Activated T-cell treated with anti-CD3 and anti-CD28 coated beads for 1 hour (primary cell): Measurements from ENCODE around the gene LBH.

Experiments
- DNase-seq: peaks from one replicate; pipeline ENCODE4 v3.0.0-alpha.2; 2020; ENCODE audit warnings: low read depth

Gene LBH

DNA sequence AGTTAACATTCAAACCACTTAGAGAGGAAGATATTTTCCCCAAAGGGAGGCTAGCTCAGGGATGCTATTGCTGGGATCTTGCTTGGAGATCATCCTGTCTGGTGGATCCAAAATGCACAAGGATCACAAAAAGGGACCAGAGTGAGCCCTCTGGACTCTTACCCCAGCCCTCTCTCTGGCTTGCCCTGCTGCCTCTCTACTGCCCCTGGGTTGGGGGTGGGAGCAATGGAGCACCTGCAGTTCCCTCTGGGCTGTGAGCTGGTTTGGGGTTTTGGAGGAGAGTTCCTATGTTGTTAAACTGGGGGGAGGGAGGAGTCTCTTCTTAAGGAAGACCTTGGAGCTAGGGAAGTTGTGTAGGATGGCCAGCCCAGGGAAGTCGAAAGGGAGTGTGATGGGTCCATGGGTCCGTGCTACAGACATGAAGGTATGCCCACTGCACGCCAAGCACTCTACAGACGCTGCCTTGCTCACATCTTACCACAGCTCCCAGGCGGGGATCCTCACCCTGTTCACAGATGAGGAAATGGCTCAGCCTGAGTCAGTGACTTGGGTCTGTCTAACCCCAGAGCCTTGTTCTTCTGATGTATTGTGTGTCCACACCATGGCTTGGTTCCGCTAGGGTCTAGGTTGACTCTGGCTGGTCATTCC lies 3.8 kb downstream of the LBH start:
- peak; percentile 54 for DNase-seq

GRCh38 chr2:30235859-30236535 lies 4.7 kb downstream of the LBH start:
- no peak for DNase-seq

DNA sequence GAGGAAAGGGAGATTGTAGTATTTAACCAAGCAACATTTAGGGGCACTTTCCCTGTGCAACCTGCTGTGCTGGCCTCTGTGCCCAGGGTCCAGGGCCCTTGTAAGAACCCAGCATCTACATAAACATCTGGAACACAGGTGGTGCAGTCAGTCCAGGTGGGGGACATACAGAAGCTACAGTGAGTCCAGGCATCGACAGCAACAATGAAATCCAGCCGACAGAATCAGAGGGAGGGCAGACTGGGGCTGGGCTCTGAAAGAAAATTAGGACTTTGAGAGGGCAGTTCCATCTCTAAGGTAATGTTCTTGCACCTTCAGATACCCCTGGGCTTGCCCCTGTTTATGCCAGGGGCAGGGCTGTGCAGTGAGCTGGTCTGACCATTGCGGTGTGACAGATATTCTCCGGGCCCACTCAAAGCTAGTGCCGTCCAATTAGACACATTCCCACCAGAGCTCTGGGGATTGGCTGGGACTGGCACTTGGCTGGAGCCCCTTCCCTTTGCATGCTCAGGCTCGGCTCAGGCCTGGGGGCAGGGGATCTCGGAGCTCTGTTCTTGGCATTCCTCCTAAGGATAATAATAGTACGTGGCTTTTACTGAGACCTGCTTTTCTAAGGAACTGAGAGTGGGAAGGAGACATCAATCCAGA lies 5.4 kb downstream of the LBH start:
- DNase-seq, result no peak

GRCh38 chr2:30237239-30237965 lies 6.1 kb downstream of the LBH start:
- DNase-seq, result no peak

- DNase-seq, result no peak
Measured at GRCh38 chr2:30237966-30238800, 6.8 kb downstream of the LBH start.

DNA sequence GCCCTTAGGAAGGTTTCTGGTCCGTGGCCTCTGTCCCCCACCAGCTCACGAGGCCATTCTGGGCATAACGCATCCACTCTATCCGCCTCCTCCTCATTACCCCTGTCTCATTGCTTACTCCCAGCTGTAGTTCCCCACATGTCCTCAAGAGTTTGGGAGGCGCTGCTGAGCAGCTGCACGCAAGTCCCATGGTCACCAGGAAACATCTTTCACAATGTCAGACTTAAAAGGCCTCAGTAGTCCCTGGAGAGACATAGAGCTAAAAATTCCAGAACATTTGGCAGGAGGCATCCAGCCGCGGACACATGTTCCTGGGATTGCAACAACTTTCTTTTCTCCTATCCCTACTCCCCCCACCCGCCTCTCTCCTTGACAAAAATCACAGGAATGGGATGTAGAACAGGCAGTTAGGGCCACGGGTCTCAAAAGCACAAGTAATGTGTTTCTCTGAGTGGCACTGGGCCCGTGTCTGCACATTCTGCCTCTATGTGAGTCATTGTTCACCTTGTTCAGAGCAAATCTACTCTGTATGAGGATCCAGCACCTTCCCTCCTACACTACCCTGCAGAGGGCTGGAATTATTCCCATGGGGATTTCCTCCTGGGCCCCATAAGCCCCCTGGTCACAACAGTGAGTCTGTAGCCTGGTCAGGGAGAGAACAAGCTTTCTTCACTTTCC lies 8.1 kb downstream of the LBH start:
- DNase-seq, result peak; percentile 52

GRCh38 chr2:30239986-30240752 lies 8.8 kb downstream of the LBH start:
- no peak for DNase-seq

- DNase-seq, result no peak
Measured at GRCh38 chr2:30243231-30243630, 11.9 kb downstream of the LBH start.

- no peak for DNase-seq
Measured at GRCh38 chr2:30245364-30245763, 14.0 kb downstream of the LBH start.

GRCh38 chr2:30248791-30249190 lies 17.5 kb downstream of the LBH start:
- DNase-seq, result no peak

DNA sequence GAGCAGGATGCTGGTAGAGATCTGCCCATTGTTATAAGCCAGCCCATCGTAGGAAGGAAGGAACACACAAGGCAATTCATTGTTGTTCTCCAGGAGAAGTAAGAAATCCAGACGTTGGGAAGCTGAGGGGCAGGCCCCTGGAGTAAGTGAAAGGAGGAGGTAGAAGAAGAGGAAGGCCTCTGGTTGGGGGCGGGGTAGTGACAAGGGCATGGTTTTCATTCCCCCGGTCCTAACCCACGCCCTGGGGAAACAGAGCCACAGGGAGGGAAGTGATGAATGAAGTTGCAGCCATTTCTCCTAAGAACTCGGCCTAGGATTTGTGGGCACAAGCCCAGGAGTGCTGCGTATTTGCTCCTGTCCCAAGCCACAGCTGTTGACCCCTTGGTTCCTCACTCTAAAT lies 18.0 kb downstream of the LBH start:
- DNase-seq, result no peak

- no peak for DNase-seq
Measured at GRCh38 chr2:30250421-30250820, 19.1 kb downstream of the LBH start.

- DNase-seq, result peak; percentile 37
Measured at GRCh38 chr2:30252723-30253701, 21.7 kb downstream of the LBH start.

DNA sequence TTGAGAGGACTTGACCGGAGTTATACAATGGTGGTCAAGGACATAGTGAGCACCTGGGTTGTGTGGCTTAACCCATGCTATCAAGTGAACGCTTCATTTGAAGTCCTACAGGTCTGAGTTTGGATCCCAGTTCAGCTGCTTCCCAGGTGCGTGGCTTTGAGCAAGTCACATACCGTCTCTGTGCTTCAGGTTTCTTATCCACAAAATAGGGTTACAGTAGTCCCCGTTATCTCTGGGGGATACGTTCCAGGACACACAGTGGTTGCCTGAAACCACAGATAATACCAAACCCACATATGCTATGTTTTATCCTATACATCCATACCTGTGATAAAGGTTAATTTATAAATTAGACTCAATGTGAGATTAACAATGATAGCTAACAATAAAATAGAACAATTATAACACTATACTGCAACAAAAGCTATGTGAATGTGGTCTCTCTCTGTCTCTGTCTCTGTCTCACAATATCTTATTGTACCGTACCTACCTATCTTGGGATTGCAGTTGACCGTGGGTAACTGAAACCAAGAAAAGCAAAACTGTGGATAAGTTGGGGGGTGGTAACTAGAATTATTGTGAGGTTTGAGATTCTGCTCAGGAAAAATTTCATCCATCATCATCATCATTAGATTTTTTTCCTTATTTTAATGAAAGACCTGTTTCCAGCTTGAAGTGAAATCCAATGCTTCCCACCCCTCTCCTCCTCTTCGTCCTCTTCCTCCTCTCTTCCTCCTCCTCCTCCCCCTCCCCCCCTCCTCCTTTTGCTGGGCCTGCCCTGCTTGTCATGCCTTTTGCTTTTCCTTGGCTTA lies 22.7 kb downstream of the LBH start:
- DNase-seq, result no peak

- no peak for DNase-seq
Measured at GRCh38 chr2:30254685-30255001, 23.3 kb downstream of the LBH start.

DNA sequence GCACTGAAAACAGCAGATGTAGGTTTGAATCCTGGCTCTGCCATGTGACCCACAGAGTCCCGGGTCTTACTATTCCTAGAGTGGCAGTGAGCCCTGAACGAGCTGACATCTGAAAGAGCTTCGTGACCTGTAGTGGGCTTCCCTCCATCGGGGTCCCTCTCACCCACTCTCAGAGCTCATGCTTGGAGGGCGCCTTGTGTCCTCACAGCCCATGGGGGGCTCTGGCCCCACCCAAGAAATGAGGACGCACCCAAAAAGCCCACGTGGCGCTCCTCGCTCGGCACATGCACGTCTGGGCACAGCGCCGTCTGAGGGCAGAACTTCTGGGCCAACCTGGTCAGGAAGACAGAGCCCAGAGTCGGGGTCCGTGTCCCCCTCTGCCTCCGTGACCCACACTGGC lies 23.7 kb downstream of the LBH start:
- DNase-seq, result no peak

DNA sequence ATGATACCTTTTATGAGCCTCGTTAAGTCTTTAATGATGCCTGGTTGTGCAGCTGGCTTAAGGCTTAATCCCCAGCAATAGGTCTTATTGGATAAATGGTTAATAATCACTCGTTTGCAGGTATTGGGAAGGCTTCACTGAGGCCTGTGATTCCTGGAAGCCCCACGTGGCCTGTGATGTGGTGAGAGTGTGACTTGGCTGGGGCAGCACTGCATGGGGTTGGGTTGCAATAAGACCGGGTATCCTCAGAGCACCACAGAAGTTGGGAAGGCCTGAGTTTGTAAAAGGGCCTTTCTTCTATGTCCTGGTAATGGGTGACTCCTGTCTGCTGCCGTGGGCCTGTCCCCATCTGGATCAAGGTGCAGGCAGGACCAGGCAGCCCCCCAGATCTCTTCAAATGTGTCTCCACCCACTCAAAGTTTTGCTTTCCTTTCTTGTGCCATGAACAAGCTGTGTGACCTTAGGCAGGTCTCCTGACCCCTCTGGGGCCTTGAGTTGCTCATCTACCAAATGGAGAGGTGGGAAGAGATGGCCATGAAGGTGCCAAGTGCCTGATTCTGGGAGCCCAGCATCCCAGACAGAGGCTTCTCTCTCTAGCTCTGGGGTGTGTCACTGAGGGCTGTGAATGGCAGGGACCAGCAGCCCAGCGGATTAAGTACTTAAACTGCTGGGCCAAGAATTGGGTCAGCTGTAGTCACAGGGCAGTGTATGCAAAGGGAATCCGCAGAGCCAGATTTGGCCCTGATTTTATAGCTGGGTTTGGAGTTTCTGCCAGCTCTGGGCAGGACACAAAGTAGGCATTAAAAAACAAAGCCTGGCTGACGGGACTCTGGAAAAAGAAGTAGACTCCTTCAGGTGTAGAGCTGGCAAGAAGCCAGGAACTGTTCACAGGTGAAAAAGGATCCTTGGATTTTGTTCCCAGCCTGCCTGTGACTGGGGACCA lies 24.4 kb downstream of the LBH start:
- DNase-seq, result no peak
